ENCODE measurements around the gene CLEC17A.

GRCh38 chr19:14561249-14561648 is 21.6 kb upstream of the CLEC17A start:
- TF ChIP-seq CTCF (IDR thresholded peaks at IDR 0.05; ENCODE audit: insufficient read depth, low read depth, low read length) (no peak), EZH2 (IDR thresholded peaks at IDR 0.05; ENCODE audit: insufficient read depth, low read length) (no peak)
